ENCODE measurements around the gene ABCA4.

DNA sequence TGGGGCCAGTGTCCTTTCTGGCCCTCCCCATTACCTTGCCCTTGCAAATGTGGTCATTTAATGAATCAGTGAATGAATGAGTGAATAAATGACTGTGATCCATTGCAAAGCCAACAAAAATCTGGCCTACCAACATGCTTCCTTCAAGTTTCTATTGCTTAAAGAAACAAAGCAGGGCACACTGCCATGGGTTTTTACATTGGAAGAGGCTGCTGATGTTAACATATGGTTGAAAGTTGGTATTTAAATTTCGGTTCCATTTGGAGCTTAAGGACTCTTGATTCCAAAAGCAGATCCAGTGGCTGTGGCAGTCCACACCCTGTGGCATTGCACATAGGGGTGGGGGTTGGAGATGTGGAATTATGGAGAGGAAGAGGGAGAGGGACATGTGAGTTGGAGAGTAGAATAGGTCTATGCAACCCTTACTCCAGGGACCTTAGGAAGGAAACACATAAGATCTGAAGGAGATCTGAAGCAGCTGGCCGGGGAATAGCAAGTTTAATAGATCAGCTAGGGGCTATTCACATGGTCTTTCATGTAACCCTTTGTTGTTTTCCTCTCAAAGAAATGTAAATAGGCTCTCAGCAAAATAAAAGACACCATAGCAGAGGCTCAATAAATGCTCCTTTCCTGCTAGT, 7.2 kb downstream of the ABCA4 start:
- TF ChIP-seq CTCF (IDR thresholded peaks at IDR 0.05; ENCODE audit: poor library complexity) (no peak), EZH2 (IDR thresholded peaks at IDR 0.05; ENCODE audit: borderline replicate concordance) (no peak)
